Thyroid gland (tissue), 4 donors: ENCODE results near the gene RCAN1. TPM values are rescaled to one million over a fixed set of nuclear protein-coding genes. Genes with fewer than 3 reads are reported as not detected.
"Not testable (repeated sequence)": the region's sequence is repeated elsewhere in the genome, so short reads cannot be mapped to it uniquely, and the experiment has no call there.

Experiments
- DNase-seq, 2 donors: peaks; one replicate each; pipeline ENCODE4 v3.0.0-alpha.2; 2019
- H3K27ac ChIP-seq, 3 donors: fragments of 200-600 bp; sonication (generic); 1 replicate in 2 of 3; 2 replicates in 1 of 3; pipeline ENCODE4 v1.5.1; 2016 to 2019; ENCODE audit warnings: mild to moderate bottlenecking in 1 of 3, moderate library complexity in 1 of 3
- H3K27me3 ChIP-seq: fragments of 200-600 bp; sonication (generic); one replicate; pipeline ENCODE4 v1.5.1; 2019
- H3K36me3 ChIP-seq, 2 donors: fragments of 200-600 bp; sonication (generic); one replicate each; pipeline ENCODE4 v1.5.1; 2016 to 2019
- H3K4me1 ChIP-seq, 2 donors: fragments of 200-600 bp; sonication (generic); one replicate each; pipeline ENCODE4 v1.5.1; 2017 to 2019
- H3K4me3 ChIP-seq, 3 donors: fragments of 200-600 bp; sonication (generic); replicated peaks in 1 of 3; 1 replicate in 2 of 3; 2 replicates in 1 of 3; pipeline ENCODE4 v1.5.1; 2016; ENCODE audit warnings: mild to moderate bottlenecking in 1 of 3
- H3K9me3 ChIP-seq: fragments of 200-600 bp; sonication (generic); one replicate; pipeline ENCODE4 v1.5.1; 2017
- CTCF ChIP-seq, 6 experiments: fragments of 200-600 bp in 3 of 6; fragments of 450-650 bp in 3 of 6; sonication (generic) in 3 of 6; IDR thresholded peaks; one replicate each; pipeline ENCODE4 v1.5.1; 2016 to 2019; ENCODE audit warnings: antibody characterized with exemption in 6 of 6, mild to moderate bottlenecking in 2 of 6, inconsistent platforms in 1 of 6, moderate library complexity in 1 of 6
- POLR2A ChIP-seq, 2 donors: fragments of 450-650 bp; IDR thresholded peaks; one replicate each; pipeline ENCODE4 v1.6.1; 2017; ENCODE audit warnings: antibody characterized with exemption in 2 of 2, mild to moderate bottlenecking in 2 of 2, moderate library complexity in 1 of 2
- WGBS, 2 donors: methylation state at CpG; one replicate each; pipeline ENCODE4 v1.1.5; 2017; 5-methylcytosine and 5-hydroxymethylcytosine counted together
- intact Hi-C: fragments of 100-400 bp; cut with DNase I; formaldehyde crosslinking; loops from one replicate; pipeline ENCODE4 v1.15.1; 2023
- total RNA-seq, 4 donors: library from RNA; depleted of rRNA; stranded (reverse); fragments of >200 nt; gene quantifications; one replicate each; pipeline ENCODE4 v1.2.3, GENCODE V29; 2016

Gene RCAN1
- total RNA-seq, 4 donors from 2014 or later = 24.5 to 32.7 (median 29.0) TPM

GRCh38 chr21:34567604-34568155 lies 47.2 kb downstream of the RCAN1 start:
- intact Hi-C loops = no loop called here

GRCh38 chr21:34565238-34565637 lies 49.7 kb downstream of the RCAN1 start:
- H3K27me3 ChIP-seq = no peaks in the 10 kb centered on the region
- peaks cover 0 to 15% of the 10 kb centered on the region in 2 donors for H3K4me1 ChIP-seq
- intact Hi-C loops = no loop called here
- DNase-seq = no peak
- 93 to 97% methylated on average over 4 of the region's 4 CpGs for WGBS, 2 donors
- H3K36me3 ChIP-seq = no peaks in the 10 kb centered on the region
- no peak for TF ChIP-seq CTCF (IDR thresholded peaks at IDR 0.05)
- no peak for TF ChIP-seq POLR2A (IDR thresholded peaks at IDR 0.05)
- no peak overlapping the region for H3K4me3 ChIP-seq
- no peak overlapping the region for H3K27ac ChIP-seq
- no peaks in the 10 kb centered on the region for H3K9me3 ChIP-seq

More at GRCh38 chr21:34567604-34568155, 47.2 kb downstream of the RCAN1 start:
- no peaks in the 10 kb centered on the region for H3K36me3 ChIP-seq
- H3K27ac ChIP-seq = no peak overlapping the region
- no peaks in the 10 kb centered on the region for H3K27me3 ChIP-seq
- DNase-seq = peak; percentile 56 to 72
- H3K4me1 ChIP-seq = no peaks in the 10 kb centered on the region
- TF ChIP-seq CTCF (IDR thresholded peaks at IDR 0.05) (no peak), POLR2A (IDR thresholded peaks at IDR 0.05) (no peak)
- WGBS, 2 donors = 53 to 72% methylated on average over 10 of the region's 10 CpGs
- H3K9me3 ChIP-seq = no peaks in the 10 kb centered on the region
- H3K4me3 ChIP-seq = no peak overlapping the region

GRCh38 chr21:34563370-34563769 lies 51.5 kb downstream of the RCAN1 start:
- intact Hi-C loops, H3K36me3 ChIP-seq, DNase-seq, H3K27ac ChIP-seq, H3K9me3 ChIP-seq, H3K27me3 ChIP-seq, H3K4me3 ChIP-seq: not testable (repeated sequence)
- 76 to 92% methylated on average over 2 of the region's 2 CpGs for WGBS, 2 donors
- peaks cover 0 to 15% of the 10 kb centered on the region in 2 donors for H3K4me1 ChIP-seq

GRCh38 chr21:34561806-34562205 lies 53.1 kb downstream of the RCAN1 start:
- WGBS, 2 donors = 84 to 89% methylated on average over 7 of the region's 7 CpGs

GRCh38 chr21:34560609-34561008 lies 54.3 kb downstream of the RCAN1 start:
- no peak overlapping the region for H3K4me3 ChIP-seq
- no peak for DNase-seq
- WGBS, 2 donors = 0 to 50% methylated on average over 1 of the region's 1 CpG
- no peaks in the 10 kb centered on the region for H3K9me3 ChIP-seq
- no peak overlapping the region for H3K27ac ChIP-seq
- intact Hi-C loops = no loop called here
- TF ChIP-seq POLR2A (IDR thresholded peaks at IDR 0.05) = no peak
- TF ChIP-seq CTCF (IDR thresholded peaks at IDR 0.05) = no peak
- H3K27me3 ChIP-seq = no peaks in the 10 kb centered on the region
- peaks cover 0 to 15% of the 10 kb centered on the region in 2 donors for H3K4me1 ChIP-seq
- no peaks in the 10 kb centered on the region for H3K36me3 ChIP-seq

More at GRCh38 chr21:34561806-34562205, 53.1 kb downstream of the RCAN1 start:
- no peaks in the 10 kb centered on the region for H3K27me3 ChIP-seq
- intact Hi-C loops = no loop called here
- no peak for TF ChIP-seq CTCF (IDR thresholded peaks at IDR 0.05)
- no peak for TF ChIP-seq POLR2A (IDR thresholded peaks at IDR 0.05)
- DNase-seq = no peak
- no peaks in the 10 kb centered on the region for H3K9me3 ChIP-seq
- no peaks in the 10 kb centered on the region for H3K36me3 ChIP-seq
- H3K4me1 ChIP-seq = peaks cover 0 to 15% of the 10 kb centered on the region in 2 donors
- H3K27ac ChIP-seq = no peak overlapping the region
- no peak overlapping the region for H3K4me3 ChIP-seq
